BE2C (cell line): ENCODE measurements around the gene ATAD3B.

Source experiments
- DNase-seq: peaks from one replicate; pipeline ENCODE4 v3.0.0-alpha.2; 2020
- H3K27me3 ChIP-seq: fragments of 250-450 bp; sonication (Bioruptor Pico); 2 replicates; pipeline ENCODE4 v1.5.1; 2020; ENCODE audit warnings: mild to moderate bottlenecking
- H3K36me3 ChIP-seq: fragments of 250-450 bp; sonication (Bioruptor Pico); 2 replicates; pipeline ENCODE4 v1.5.1; 2020; ENCODE audit warnings: mild to moderate bottlenecking
- H3K4me1 ChIP-seq: fragments of 250-450 bp; sonication (Bioruptor Pico); 2 replicates; pipeline ENCODE4 v1.5.1; 2020
- H3K4me3 ChIP-seq: 2 replicates; pipeline ENCODE4 v1.5.1; 2011; ENCODE audit warnings: low read depth, low read length
- H3K9me3 ChIP-seq: fragments of 250-450 bp; sonication (Bioruptor Pico); 2 replicates; pipeline ENCODE4 v1.5.1; 2020
- CTCF ChIP-seq: IDR thresholded peaks from 2 replicates; pipeline ENCODE4 v1.5.1; 2012; ENCODE audit warnings: mild to moderate bottlenecking, low read depth, low read length

ATAD3B gene

GRCh38 chr1:1544544-1544943, 73.0 kb downstream of the ATAD3B start:
- Histone ChIP-seq H3K4me1 (peaks cover 3% of the 10 kb centered on the region; the same call in 1 of the 2 replicates), H3K9me3 (no peaks in the 10 kb centered on the region), H3K27me3 (no peaks in the 10 kb centered on the region), H3K4me3 (no peak overlapping the region), H3K36me3 (peaks cover 46% of the 10 kb centered on the region)
- no peak for TF ChIP-seq CTCF
- DNase-seq = no peak
